ENCODE data around the gene EIF4B. TPM values are rescaled to one million over a fixed set of nuclear protein-coding genes. Genes with fewer than 3 reads are reported as not detected.

EIF4B gene
- polyA plus RNA-seq, 1 of the 3 experiments (the other 2 are of a cell fraction) = 267 TPM

Small RNA genes within 50 kb of the gene (small RNA-seq; reads per million reads assigned to genes)
- 0 to 0.21 (median 0) reads per million in 7 experiments for gene MIR6757

Other genes with a start within 250 kb of the EIF4B start
- not detected in 2 replicates for gene KRT76, start 229.1 kb upstream of the EIF4B start, polyA plus RNA-seq (2012; rRNA removed)
- gene KRT3, start 210.3 kb upstream of the EIF4B start, polyA plus RNA-seq (2012; rRNA removed) = not detected in 2 replicates
- not detected in 2 replicates for gene KRT4, start 192.3 kb upstream of the EIF4B start, polyA plus RNA-seq (2012; rRNA removed)
- not detected in 2 replicates for gene KRT79, start 172.1 kb upstream of the EIF4B start, polyA plus RNA-seq (2012; rRNA removed)
- not detected in 2 replicates for gene KRT78, start 157.5 kb upstream of the EIF4B start, polyA plus RNA-seq (2012; rRNA removed)
- gene KRT8, start 101.4 kb upstream of the EIF4B start, polyA plus RNA-seq (2012; rRNA removed) = 47.7 and 49.4 TPM in 2 replicates
- 332 and 351 TPM in 2 replicates for gene KRT18, start 57.3 kb upstream of the EIF4B start, polyA plus RNA-seq (2012; rRNA removed)
- 32.7 and 50.0 TPM in 2 replicates for gene TNS2, start 43.6 kb downstream of the EIF4B start, polyA plus RNA-seq (2012; rRNA removed)
- gene SPRYD3, start 72.9 kb downstream of the EIF4B start, polyA plus RNA-seq (2012; rRNA removed) = 20.3 and 25.8 TPM in 2 replicates
- gene IGFBP6, start 91.2 kb downstream of the EIF4B start, polyA plus RNA-seq (2012; rRNA removed) = 290 and 570 TPM in 2 replicates
- 0.13 and 0.18 TPM in 2 replicates for gene SOAT2, start 97.0 kb downstream of the EIF4B start, polyA plus RNA-seq (2012; rRNA removed)
- 14.6 and 21.8 TPM in 2 replicates for gene ZNF740, start 174.3 kb downstream of the EIF4B start, polyA plus RNA-seq (2012; rRNA removed)
- gene CSAD, start 174.5 kb downstream of the EIF4B start, polyA plus RNA-seq (2012; rRNA removed) = 32.2 and 45.4 TPM in 2 replicates
- 0.25 and 0.31 TPM in 2 replicates for gene ITGB7, start 200.8 kb downstream of the EIF4B start, polyA plus RNA-seq (2012; rRNA removed)
- 35.0 and 36.6 TPM in 2 replicates for gene RARG, start 225.8 kb downstream of the EIF4B start, polyA plus RNA-seq (2012; rRNA removed)